K562 (cell line): ENCODE data around the gene ANAPC2. TPM values are rescaled to one million over a fixed set of nuclear protein-coding genes. Genes with fewer than 3 reads are reported as not detected.

Source experiments
- ATF3 ChIP-seq, 2 experiments: fragments of 450-650 bp in 1 of 2; sonication (generic) in 1 of 2; formaldehyde crosslinking in 1 of 2; IDR thresholded peaks in 1 of 2; conservative IDR thresholded peaks in 1 of 2; 2 replicates each; pipeline versions ENCODE4 v1.6.1 to v1.8.1; 2016 to 2023; ENCODE audit warnings: mild to moderate bottlenecking in 2 of 2, moderate library complexity in 2 of 2, inconsistent platforms in 1 of 2, missing genetic modification reagents in 1 of 2
- ETV6 ChIP-seq, 3 experiments: fragments of 150-350 bp in 1 of 3; sonication (generic) in 1 of 3; formaldehyde crosslinking in 1 of 3; IDR thresholded peaks; 2 replicates each; pipeline versions ENCODE4 v1.6.1 to v1.8.0; 2014 to 2022; ENCODE audit warnings: borderline replicate concordance in 2 of 3, low read depth in 2 of 3, antibody characterized with exemption in 1 of 3, low read length in 1 of 3, mild to moderate bottlenecking in 1 of 3, missing genetic modification reagents in 1 of 3
- FOXM1 ChIP-seq, 2 experiments: fragments of 450-650 bp in 1 of 2; sonication (generic) in 1 of 2; formaldehyde crosslinking in 1 of 2; IDR thresholded peaks; 2 replicates each; pipeline versions ENCODE4 v1.6.1 to v1.9.0; 2017 to 2022; ENCODE audit warnings: low read depth in 2 of 2, mild to moderate bottlenecking in 2 of 2, missing genetic modification reagents in 1 of 2, moderate library complexity in 1 of 2
- GTF2E2 ChIP-seq: fragments of 200-800 bp; sonication (Bioruptor generic); IDR thresholded peaks from 2 replicates; pipeline ENCODE4 v1.6.1; 2016; ENCODE audit warnings: missing genetic modification characterization, missing compliant biosample characterization
- LCOR ChIP-seq: sonication (generic); formaldehyde crosslinking; IDR thresholded peaks from 2 replicates; pipeline ENCODE4 v1.8.0; 2022; ENCODE audit warnings: mild to moderate bottlenecking, missing genetic modification reagents
- LEF1 ChIP-seq: fragments of 450-650 bp; IDR thresholded peaks from 2 replicates; pipeline ENCODE4 v1.6.1; 2016; ENCODE audit warnings: mild to moderate bottlenecking
- MEF2D ChIP-seq: conservative IDR thresholded peaks from 2 replicates; pipeline ENCODE4 v1.6.1; 2016; ENCODE audit warnings: low read depth, missing genetic modification characterization, missing compliant biosample characterization
- NFATC3 ChIP-seq: fragments of 450-650 bp; IDR thresholded peaks from 2 replicates; pipeline ENCODE4 v1.6.1; 2017; ENCODE audit warnings: mild to moderate bottlenecking
- NFXL1 ChIP-seq: fragments of 450-650 bp; formaldehyde crosslinking; IDR thresholded peaks from 2 replicates; pipeline ENCODE4 v1.4.0; 2021; ENCODE audit warnings: mild to moderate bottlenecking
- PTRF ChIP-seq: fragments of 450-650 bp; IDR thresholded peaks from 2 replicates; pipeline ENCODE4 v1.6.1; 2016; ENCODE audit warnings: mild to moderate bottlenecking, missing genetic modification characterization, missing compliant biosample characterization
- SNRNP70 ChIP-seq: fragments of 200-400 bp; formaldehyde crosslinking; optimal IDR thresholded peaks from 2 replicates; pipeline ENCODE3; 2017; ENCODE audit warnings: low read depth, low read length
- YY1 ChIP-seq, 3 experiments: IDR thresholded peaks; 2 replicates each; pipeline ENCODE4 v1.6.1; 2011; ENCODE audit warnings: low read length in 2 of 3, mild to moderate bottlenecking in 2 of 3, moderate library complexity in 2 of 3, borderline replicate concordance in 1 of 3, control low read depth in 1 of 3, low read depth in 1 of 3; ENCODE audit not compliant: insufficient read depth in 3 of 3, insufficient replicate concordance in 2 of 3, control insufficient read depth in 1 of 3, insufficient read length in 1 of 3; ENCODE audit errors: extremely low read depth in 1 of 3
- ZFP1 ChIP-seq: fragments of 450-650 bp; formaldehyde crosslinking; IDR thresholded peaks from 2 replicates; pipeline ENCODE4 v1.4.0; 2020; ENCODE audit warnings: mild to moderate bottlenecking, mixed read lengths
- ZKSCAN8 ChIP-seq: fragments of 200-800 bp; sonication (Bioruptor generic); IDR thresholded peaks from 2 replicates; pipeline ENCODE4 v1.6.1; 2016; ENCODE audit warnings: missing genetic modification characterization, missing compliant biosample characterization
- ZNF133 ChIP-seq: fragments of 250-450 bp; sonication (Bioruptor Pico); IDR thresholded peaks from 2 replicates; pipeline ENCODE4 v1.4.0; 2020; ENCODE audit warnings: mild to moderate bottlenecking
- ZNF3 ChIP-seq: fragments of 250-450 bp; sonication (Bioruptor Pico); IDR thresholded peaks from 2 replicates; pipeline ENCODE4 v1.5.0; 2021; ENCODE audit warnings: mild to moderate bottlenecking, moderate library complexity
- ZNF316 ChIP-seq: fragments of 450-650 bp; IDR thresholded peaks from 2 replicates; pipeline ENCODE4 v1.6.1; 2016
- ZNF436 ChIP-seq: fragments of 250-450, 450-650 bp; sonication (Bioruptor Pico); formaldehyde crosslinking; IDR thresholded peaks from 2 replicates; pipeline ENCODE4 v1.7.0; 2020; ENCODE audit warnings: mild to moderate bottlenecking
- ZNF644 ChIP-seq: fragments of 200-800 bp; sonication (Bioruptor generic); IDR thresholded peaks from 2 replicates; pipeline ENCODE4 v1.6.1; 2016; ENCODE audit warnings: low read depth, missing genetic modification characterization, missing compliant biosample characterization
- polyA plus RNA-seq, 8 experiments: library from polyadenylated mRNA; depleted of rRNA in 4 of 8; stranded (reverse) in 5 of 8; unstranded in 3 of 8; fragments of >200 nt; fragmentation: Nextera tagmentation in 2 of 8; fragmentation: Illumina TruSeq in 1 of 8; extraction: Ambion mirVana in 2 of 8; extraction: Trizol in 1 of 8; gene quantifications; 2 replicates each; pipeline versions ENCODE4 v1.2.1 to v1.2.3, GENCODE V29; 2011 to 2014; ENCODE audit warnings: inconsistent platforms in 1 of 8, missing spikeins in 1 of 8
- total RNA-seq, 7 experiments: library from RNA; depleted of rRNA in 6 of 7; stranded (reverse); fragments of >200 nt in 6 of 7; fragmentation: Illumina TruSeq in 2 of 7; extraction: Trizol in 2 of 7; gene quantifications; 2 replicates each; pipeline versions ENCODE4 v1.2.1 to v1.2.3, GENCODE V29; 2011 to 2021; ENCODE audit warnings: low replicate concordance in 1 of 7
- TF ChIP-seq, protein P1 (sequence below): fragments of 250-450 bp; sonication (Bioruptor Pico); IDR thresholded peaks from 2 replicates; pipeline ENCODE4 v1.8.0; 2021; ENCODE audit warnings: moderate library complexity, mild to moderate bottlenecking, inconsistent platforms
- TF ChIP-seq, protein P2 (sequence below): fragments of 450-650 bp; IDR thresholded peaks from 2 replicates; pipeline ENCODE4 v1.6.1; 2016; ENCODE audit warnings: low read depth, mild to moderate bottlenecking, moderate library complexity

ANAPC2 gene
- total and polyA plus RNA-seq, 9 of the 15 experiments (the other 6 are each of a cell fraction or from before 2014, with no cell fraction given), result 0.11 to 56.5 (median 17.1) TPM; not detected in 1

DNA sequence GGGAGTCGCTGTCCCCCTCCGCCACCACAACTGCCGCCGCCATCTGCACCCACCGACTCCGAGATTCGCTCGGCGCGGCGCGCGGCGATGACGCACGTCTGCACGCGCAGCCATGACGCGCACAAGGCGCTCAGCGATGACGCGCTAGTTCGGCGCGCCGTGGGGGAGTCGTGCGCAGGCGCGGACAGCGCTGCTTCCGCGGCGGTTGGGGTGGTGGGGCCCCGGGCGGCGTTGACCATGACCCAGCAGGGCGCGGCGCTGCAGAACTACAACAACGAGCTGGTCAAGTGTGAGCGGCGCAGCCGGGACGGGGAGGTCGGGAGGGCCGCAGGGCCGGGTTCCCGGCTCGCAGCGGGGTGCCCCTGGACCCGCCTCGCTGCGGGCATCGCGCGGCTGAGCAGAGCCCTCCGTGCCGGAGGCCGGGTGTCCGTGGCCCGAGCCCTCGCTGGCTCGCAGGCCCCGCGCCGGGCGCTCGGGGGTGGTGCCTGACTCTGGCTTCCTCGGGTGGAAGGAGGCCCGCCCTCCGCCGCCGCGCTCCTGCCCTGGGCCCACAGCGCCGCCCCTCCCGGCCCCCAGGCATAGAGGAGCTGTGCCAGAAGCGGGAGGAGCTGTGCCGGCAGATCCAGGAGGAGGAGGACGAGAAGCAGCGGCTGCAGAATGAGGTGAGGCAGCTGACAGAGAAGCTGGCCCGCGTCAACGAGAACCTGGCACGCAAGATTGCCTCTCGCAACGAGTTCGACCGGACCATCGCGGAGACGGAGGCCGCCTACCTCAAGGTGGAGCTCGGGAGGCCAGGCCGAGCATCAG lies at the start of gene ANAPC2, which contains the start of gene SSNA1 (continued):
- no peak; the same call in 1 of the 2 replicates for TF ChIP-seq GTF2E2 (tag)
- TF ChIP-seq ZNF644 (tag), result no peak
- TF ChIP-seq, protein P1, sequence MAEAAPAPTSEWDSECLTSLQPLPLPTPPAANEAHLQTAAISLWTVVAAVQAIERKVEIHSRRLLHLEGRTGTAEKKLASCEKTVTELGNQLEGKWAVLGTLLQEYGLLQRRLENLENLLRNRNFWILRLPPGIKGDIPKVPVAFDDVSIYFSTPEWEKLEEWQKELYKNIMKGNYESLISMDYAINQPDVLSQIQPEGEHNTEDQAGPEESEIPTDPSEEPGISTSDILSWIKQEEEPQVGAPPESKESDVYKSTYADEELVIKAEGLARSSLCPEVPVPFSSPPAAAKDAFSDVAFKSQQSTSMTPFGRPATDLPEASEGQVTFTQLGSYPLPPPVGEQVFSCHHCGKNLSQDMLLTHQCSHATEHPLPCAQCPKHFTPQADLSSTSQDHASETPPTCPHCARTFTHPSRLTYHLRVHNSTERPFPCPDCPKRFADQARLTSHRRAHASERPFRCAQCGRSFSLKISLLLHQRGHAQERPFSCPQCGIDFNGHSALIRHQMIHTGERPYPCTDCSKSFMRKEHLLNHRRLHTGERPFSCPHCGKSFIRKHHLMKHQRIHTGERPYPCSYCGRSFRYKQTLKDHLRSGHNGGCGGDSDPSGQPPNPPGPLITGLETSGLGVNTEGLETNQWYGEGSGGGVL (CRISPR knock-in tag), result no peak
- TF ChIP-seq SNRNP70, result no peak
- peak; percentile 67 to 91 (median 87) for TF ChIP-seq YY1 (IDR thresholded peaks at IDR 0.05; ENCODE audit: borderline replicate concordance in 1 of 3, control insufficient read depth in 1 of 3, extremely low read depth in 1 of 3, insufficient read depth in 3 of 3, insufficient read length in 1 of 3, insufficient replicate concordance in 2 of 3, low read depth in 1 of 3, low read length in 2 of 3)
- no peak for TF ChIP-seq PTRF (tag)
- no peak for TF ChIP-seq ZNF436 (CRISPR knock-in tag)
- TF ChIP-seq ZNF133 (CRISPR knock-in tag), result no peak
- no peak for TF ChIP-seq MEF2D
- no peak for TF ChIP-seq ZNF316
- no peak for TF ChIP-seq ZKSCAN8 (CRISPR knock-in tag)
- no peak for TF ChIP-seq NFXL1 (CRISPR knock-in tag)
- no peak for TF ChIP-seq NFATC3
- TF ChIP-seq, protein P2, sequence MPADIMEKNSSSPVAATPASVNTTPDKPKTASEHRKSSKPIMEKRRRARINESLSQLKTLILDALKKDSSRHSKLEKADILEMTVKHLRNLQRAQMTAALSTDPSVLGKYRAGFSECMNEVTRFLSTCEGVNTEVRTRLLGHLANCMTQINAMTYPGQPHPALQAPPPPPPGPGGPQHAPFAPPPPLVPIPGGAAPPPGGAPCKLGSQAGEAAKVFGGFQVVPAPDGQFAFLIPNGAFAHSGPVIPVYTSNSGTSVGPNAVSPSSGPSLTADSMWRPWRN, result no peak
- no peak for TF ChIP-seq FOXM1 (IDR thresholded peaks at IDR 0.05; ENCODE audit: low read depth)
- no peak; the same call in 1 of the 2 replicates for TF ChIP-seq FOXM1 (CRISPR knock-in tag; IDR thresholded peaks at IDR 0.05; ENCODE audit: low read depth)
- TF ChIP-seq ZFP1 (CRISPR knock-in tag), result no peak
- TF ChIP-seq ZNF3 (CRISPR knock-in tag), result no peak
- TF ChIP-seq ATF3 (IDR thresholded peaks at IDR 0.05), result peak; percentile 58; the same call in 1 of the 2 replicates
- TF ChIP-seq ATF3 (CRISPR knock-in tag; conservative IDR thresholded peaks at IDR 0.05), result no peak; the same call in 1 of the 2 replicates
- peak in 1 of 2 experiments; percentile 11; a peak in 1 of 4 replicates for TF ChIP-seq ETV6 (IDR thresholded peaks at IDR 0.05; ENCODE audit: borderline replicate concordance in 1 of 2, low read depth in 2 of 2, low read length in 1 of 2)
- TF ChIP-seq ETV6 (CRISPR knock-in tag; IDR thresholded peaks at IDR 0.05; ENCODE audit: borderline replicate concordance), result no peak; the same call in 1 of the 2 replicates
- no peak for TF ChIP-seq LEF1
- no peak for TF ChIP-seq LCOR (CRISPR knock-in tag)
